NOMO-1 treated with dmso at 0.1 percent for 144 hours (cell line): ENCODE measurements around the gene ZNF467.

Experiments
- DNase-seq: peaks from one replicate; lab custom pipeline; 2025; ENCODE audit not compliant: unreplicated experiment; lab: John Stamatoyannopoulos, UW

ZNF467 gene

DNA sequence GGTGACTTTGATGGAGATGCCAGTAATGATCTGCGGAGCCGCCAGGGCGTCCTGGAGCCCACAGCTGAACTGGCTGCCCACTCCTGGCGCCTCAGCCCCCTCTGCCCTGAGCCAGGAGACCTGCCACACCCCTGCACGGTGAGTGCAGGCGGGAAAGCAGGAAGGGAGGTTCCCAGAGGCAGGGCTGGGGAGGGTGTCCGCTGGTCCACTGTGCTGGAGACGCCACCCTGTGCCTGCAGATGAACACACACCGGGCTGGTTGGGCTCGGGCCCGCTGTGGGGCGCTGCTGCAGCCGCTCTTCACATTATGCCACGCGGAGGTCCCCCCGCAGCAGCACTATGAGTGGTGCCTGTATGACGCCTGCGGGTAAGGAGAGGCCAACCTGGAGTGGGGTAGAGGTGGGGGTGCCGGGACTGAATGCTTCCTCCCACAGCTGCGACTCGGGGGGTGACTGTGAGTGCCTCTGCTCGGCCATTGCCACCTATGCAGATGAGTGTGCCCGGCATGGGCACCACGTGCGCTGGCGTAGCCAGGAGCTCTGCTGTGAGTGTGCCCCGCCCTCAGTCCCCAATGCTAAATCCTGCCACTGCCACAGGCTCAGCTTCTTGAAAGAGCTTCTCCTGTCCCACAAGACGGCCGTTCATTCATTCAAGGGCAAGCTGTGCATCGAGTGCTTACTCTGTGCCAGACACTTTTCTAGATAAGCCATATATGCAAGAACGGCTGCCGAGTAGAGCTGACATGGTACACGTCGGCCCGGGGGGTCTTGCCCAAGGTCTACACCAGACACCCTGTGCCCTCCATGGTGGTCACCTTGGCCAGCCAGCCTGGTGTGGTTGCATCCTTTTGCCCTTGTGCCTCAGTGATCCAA, 14.3 kb upstream of the ZNF467 start:
- DNase-seq: no peak

DNA sequence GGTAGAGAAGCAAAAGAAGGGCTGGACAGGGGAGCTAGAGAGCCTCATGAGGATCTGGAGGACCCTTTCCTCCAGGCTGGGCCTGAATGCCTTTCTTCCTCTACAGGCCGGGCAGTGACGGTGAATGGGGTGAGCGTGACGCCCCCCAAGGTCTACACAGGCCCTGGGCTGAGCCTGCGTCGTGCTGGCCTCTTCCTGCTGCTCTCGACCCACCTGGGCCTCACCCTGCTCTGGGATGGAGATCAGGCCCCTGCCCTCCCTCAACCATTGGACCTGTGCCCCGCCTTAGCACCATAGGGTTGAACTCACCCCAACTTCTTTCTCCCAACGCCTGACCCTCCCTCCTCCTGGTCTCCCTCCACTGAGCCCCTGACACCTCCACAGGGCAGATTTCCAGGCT, 12.6 kb upstream of the ZNF467 start:
- no peak for DNase-seq

DNA sequence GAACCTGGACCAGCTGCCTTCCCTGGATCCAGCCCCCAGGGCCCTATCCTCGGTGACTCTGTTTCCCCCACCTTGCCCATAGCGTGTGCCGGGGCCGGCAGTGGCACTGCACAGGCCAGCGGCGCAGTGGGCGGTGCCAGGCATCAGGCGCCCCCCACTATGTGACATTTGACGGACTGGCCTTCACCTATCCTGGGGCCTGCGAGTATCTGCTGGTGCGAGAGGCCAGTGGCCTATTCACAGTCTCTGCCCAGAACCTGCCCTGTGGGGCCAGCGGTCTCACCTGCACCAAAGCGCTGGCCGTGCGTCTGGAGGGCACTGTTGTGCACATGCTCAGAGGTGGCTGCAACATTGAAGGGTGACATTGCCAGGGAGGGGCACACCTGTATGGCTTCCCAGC, 12.0 kb upstream of the ZNF467 start:
- DNase-seq: no peak

DNA sequence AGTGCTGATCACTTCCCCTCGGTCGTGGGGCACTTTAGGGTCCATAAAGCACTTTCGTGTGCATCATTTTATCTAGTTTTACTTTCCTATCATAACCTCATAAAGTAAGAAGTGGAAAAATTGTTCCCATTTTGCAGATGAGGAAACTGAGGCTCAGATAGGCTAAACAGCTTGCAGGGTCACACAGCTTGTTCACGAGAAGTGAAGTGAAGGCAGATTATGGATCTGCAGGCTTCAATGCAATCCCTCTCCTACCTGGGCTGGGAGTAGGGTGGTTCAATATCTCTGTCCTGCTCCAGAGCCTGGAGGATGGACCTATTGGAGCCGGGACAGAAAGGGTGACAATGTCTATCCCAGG, 10.8 kb upstream of the ZNF467 start:
- DNase-seq: no peak

DNA sequence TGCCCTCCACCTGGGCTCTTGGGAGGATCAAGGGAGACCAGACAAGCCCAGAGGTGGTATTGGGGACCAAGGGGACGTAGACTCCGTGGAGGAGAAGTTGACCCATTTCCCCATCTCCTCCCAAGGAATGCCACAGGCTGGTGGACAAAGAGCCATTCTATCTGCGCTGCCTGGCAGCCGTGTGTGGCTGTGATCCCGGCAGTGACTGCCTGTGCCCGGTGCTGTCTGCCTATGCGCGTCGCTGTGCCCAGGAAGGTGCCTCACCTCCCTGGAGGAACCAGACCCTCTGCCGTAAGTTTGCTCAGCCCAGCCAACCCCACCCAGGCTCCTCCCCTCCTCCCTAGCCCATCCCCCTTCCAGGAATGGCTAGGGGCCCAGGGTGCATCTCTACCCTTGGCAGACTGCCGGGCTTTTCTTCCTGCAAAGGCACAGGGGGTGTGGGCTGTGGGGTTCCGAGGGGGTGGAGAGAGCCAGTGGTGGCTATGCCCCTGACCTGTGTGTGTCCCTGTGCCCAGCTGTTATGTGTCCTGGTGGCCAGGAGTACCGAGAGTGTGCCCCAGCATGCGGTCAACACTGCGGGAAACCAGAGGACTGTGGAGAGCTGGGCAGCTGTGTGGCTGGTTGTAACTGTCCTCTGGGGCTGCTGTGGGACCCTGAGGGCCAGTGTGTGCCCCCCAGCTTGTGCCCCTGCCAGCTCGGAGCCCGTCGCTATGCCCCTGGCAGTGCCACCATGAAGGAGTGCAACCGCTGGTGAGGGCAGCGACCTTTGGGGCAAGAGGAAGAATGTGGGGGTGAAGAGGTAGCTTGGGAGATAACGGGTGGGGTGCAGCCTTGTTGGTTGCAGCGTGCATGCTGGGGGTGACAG, 10.2 kb upstream of the ZNF467 start:
- no peak for DNase-seq

DNA sequence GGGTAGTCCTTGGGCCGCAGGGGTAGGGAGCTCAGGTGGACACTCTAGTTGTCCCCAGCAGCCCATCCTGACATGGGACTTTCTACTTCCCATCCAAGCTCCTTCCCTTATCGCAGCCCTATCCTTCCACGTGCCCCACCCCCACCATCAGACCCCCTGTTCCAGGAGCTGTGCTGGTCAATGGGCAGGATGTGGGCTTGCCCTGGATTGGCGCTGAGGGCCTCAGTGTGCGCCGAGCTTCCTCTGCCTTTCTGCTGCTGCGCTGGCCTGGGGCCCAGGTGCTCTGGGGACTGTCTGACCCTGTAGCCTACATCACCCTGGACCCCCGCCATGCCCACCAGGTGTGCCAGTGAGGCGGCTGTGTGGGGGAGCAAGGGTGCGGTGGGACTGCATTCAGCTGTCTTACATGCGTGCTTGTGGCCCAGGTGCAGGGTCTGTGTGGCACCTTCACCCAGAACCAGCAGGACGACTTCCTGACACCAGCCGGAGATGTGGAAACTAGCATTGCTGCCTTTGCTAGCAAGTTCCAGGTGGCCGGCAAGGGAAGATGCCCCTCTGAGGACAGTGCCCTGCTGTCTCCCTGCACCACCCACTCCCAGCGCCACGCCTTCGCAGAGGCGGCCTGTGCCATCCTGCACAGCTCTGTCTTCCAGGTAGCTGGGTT, 9.4 kb upstream of the ZNF467 start:
- no peak for DNase-seq

DNA sequence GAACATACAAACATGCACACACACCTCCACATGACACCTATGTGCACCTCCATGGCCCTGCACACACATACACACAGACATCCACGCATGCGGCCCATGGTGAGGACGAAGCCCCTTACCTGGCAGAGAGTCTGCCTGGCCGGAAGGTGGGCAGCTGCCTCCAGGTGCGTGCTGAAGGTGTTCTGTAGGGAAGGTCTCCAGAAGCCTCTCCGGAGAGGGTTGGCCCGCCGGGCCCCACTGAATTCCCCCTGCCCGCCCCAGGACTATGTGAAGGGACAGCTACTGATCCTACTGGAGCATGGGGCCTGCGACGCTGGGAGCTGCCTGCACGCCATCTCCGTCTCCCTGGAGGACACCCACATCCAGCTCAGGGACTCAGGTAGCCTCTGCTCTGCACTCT, 8.5 kb upstream of the ZNF467 start:
- DNase-seq: no peak

DNA sequence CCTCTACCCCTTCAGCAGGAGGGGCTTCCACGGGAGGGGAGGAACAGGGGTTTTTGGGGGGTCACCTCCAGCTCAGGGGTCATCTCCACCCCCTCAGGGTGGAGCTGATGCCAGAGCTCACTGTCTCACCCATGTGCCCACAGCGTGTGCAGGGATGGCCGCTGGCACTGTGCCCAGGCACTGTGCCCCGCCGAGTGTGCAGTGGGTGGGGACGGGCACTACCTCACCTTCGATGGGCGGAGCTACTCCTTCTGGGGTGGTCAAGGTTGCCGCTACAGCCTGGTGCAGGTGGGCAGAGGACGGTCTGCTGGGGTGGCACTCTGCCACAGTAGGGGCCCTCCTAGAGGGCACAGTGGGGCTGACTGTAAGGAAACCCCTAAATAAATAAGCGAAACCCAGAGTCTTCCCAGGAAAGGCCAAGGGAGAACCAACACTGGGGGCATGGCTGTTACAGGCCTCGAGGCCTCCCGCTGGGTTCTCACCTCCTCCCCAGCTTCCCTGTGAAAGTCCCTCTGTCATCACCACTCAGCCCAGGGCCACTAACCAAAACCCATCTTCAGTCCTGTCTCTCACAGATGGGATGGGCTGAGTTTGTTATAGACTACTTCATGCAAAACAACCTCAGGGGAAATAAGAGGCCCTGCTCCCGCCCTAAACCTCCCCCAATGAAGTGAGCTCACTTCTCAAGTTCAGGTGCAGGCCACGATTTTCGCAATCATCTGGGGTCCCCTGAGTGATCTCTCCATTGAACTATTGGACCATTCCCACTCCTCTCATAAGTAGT, 7.4 kb upstream of the ZNF467 start:
- DNase-seq: no peak

DNA sequence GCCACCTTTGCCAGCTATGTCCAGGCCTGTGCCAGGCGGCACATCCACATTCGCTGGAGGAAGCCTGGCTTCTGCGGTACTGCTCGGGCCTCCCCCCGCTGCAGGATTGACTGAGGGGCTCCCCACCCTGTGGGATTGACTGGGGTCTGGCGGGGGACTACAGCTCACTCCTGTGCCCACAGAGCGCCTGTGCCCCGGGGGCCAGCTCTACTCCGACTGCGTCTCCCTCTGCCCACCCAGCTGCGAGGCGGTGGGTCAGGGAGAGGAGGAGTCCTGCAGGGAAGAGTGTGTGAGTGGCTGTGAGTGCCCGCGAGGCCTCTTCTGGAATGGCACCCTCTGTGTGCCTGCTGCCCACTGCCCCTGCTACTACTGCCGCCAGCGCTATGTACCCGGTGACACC, 6.7 kb upstream of the ZNF467 start:
- no peak for DNase-seq

DNA sequence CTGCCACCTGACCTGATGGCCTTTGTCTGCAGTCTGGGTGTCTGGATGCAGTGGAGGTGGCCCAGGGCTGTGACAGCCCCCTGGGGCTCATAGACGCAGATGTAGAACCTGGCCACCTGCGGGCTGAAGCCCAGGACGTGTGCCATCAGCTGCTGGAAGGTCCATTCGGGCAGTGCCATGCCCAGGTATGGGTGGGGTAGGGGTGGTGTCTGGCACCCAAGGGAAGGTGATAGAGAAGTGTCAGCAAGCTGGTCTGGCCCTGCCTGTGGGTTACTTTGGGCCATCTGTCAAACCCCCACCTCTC, 6.1 kb upstream of the ZNF467 start:
- no peak for DNase-seq

DNA sequence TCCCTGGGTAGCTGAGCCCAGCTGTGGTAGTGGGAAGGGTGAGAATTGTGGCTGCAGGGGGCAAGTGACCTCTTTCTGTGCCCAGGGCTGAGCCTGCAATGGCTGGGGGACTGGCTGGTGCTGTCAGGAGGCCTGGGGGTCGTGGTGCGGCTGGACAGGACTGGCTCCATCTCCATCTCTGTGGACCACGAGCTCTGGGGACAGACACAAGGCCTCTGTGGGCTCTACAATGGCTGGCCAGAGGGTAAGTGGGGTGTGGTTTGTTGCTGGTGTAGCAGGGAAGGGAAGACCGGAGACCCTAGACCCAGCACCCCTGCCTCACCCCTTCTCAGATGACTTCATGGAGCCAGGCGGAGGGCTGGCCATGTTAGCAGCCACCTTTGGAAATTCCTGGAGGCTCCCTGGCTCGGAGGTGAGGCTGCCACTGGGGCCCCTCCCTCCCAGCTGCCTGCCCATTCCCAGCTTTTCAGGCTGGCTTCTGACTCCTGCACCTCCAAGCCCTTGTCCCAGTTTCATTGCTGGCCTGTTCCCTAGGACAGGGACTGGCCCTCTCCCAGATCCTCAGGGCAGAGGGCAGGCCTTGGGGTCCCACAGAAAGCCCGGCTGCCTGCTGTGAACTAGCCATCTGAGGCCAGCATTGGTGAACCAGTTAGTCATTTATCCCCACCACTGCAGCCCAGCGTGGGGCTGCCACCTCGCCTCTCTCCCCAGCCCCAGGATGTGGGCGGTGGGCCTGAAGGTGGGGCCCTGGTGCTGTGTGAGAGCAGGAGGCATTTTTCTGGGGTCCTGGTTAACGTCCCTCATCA, 5.5 kb upstream of the ZNF467 start:
- DNase-seq: no peak

DNA sequence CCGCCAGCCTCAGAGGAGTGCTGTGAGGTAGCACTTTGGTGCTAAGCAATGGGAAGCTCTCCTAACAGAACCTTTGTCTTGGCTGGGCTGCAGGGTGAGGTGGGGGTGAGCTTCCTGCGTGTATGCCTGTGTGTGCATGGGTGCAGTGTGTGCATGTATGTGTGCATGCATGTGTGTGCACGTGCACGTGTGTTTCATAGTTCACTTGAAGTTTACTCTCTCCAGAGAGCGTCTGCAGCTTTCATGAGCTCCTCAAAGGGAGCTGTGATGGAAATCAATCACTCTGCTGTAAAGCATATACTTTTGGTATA, 4.9 kb upstream of the ZNF467 start:
- DNase-seq: no peak

DNA sequence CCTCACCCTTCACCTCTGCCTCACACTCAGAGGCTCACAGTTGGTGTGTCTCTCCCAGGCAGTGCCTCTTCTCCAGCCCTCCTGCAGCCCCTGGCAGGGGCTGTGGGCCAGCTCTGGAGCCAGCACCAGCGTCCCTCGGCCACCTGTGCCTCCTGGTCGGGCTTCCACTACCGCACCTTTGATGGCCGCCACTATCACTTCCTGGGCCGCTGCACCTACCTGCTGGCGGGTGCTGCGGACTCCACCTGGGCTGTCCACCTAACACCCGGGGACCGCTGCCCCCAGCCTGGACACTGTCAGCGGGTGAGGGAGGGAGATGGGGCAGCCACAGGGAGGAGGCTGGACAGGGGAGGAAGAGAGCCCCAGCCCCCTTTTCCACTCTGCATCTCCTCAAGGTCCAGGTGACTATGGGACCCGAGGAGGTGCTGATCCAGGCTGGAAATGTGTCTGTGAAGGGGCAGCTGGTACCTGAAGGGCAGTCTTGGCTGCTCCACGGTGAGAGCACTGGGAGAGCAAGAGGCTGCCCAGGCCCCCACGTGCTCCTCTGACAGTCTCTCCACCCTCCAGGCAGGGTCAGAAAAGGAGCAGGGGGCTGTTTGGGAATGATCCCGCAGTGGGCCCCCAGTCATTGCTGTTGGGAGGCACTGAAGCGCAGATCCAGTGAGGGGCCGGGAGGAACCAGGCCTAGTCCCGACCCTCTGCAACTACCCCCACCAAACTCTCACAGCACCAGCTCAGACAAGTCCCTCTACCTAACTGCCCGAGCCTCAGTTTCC, 4.4 kb upstream of the ZNF467 start:
- no peak for DNase-seq

DNA sequence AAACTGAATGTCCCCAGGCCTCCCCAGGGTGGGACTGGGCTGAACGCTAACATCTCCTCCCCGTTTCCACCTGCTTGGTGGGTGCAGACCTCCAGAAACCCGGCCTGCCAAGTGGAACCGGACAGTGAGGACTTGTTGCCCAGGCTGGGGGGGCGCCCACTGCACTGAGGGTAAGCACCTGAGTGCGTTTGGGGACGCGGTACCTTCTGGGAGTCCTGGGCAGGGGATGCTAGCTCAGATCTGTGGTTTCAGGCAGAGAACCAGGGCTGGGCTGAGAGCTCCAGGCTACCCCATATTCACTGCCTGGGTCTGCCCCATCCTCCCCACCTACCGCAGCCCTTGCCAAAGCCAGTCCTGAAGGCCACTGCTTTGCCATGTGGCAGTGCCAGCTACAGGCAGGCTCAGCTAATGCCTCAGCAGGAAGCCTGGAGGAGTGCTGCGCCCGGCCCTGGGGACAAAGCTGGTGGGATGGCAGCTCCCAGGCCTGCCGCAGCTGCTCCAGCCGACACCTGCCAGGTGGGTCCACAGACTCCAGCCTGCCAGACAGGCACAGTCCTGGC, 3.5 kb upstream of the ZNF467 start:
- no peak for DNase-seq

DNA sequence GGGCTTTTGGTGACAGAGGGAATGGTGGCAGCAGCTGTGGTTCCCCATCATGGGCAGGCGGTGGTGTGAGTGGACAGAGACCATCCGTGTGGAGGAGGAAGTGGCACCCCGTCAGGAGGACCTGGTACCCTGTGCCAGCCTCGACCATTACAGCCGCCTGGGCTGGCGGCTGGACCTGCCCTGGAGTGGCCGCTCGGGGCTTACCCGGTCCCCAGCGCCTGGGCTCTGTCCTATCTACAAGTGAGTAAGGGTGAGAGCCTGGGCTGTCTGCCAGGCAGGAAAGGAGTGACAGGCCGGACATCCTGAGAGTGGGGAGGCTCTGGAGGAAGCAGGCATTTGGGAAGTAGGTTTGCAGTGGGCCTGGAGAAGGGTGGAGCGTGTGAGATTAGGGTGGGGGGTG, 2.9 kb upstream of the ZNF467 start:
- no peak for DNase-seq

DNA sequence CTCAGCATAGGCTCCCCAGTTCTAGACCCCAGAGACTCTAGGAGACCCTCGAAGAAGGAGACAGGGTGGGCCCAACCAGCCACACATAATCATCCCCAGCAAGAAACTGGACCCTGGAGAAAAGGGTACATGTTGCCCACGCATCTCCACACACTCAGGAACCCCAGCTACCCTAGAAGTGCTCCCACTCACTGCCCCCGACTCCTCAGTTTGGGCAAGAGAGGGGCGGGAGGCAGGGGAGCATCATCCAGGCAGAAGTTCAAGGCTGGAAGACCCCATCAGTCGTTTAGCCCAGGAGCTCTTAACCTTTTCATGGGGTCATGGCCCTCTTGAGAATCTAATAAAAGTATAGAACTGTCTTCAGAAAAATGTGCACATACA, 1.8 kb upstream of the ZNF467 start:
- DNase-seq: no peak

DNA sequence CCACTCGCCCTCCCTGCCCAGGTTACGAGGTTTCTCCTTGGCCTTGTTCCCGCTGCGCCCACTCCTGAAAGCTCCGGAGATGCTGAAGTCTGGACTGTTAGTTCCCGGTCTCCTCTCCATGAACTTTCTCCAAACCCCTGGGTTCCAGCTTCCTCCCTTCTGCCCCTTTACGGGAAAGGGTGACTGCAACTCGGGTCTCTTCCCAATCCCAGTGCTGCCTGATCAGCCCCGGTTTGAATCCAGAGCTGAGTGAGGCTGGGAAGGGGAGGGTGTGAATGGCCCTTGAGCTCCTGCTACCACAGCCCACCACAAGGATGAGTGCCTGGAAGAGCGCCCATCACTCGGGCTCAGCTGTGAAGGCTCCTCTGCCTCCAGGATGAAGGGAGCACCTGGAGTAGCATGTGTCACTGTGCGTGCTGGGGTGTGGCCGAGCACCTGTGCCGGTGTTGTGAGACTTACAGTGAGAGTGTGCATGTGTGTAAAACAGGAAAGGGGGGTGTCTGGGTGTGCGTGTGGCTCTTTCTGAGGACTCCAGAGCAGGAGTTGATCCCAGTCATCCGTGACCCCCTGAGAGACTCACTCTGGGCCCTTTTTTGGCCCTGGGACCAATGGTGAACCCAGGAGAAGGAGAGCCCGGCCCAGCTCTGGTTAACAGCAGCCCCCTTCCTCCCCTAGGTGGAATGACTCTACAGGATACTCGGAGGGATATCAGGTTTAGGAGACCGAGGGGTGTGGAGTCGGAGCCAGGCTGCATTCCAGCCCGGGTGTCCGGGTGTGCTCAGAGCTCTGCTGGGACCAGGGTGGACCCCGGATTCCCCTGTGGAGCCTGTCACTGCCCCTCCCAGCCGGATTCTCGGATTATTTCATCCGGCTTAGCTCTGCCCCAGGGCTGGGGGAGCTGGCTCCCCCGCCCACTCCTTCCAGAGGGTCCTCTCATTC, 1.1 kb upstream of the ZNF467 start:
- no peak for DNase-seq

DNA sequence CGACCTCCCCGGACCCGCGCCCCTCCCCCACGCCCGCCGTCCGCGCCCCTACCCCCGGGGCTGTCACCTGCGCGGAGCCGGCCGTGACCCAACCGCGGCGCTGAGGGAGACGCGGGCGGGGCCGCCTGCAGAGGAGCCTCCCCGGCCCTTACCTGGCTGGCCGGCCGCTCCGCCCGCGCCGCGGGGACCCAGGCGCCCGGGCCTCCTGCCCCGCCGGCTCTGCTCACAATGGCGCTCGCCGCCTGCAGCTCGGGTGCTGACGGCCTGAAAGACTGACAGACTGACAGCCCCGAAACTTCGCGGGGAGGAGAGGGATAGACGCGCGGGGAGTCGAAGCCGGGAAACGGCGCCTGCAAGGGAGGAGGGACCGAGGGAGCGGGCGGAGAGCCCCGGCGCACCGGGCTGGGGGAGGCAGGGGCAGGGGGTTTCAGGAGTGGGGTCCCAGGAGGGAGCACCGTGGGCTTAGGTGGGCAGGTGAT, 393 bp downstream of the ZNF467 start:
- DNase-seq: no peak
